IMR-90 (cell line): Measurements from ENCODE around the gene STOX1. TPM values are rescaled to one million over a fixed set of nuclear protein-coding genes. Genes with fewer than 3 reads are reported as not detected.

ENCODE experiments used
- ATAC-seq: fragments of 200-7000 bp; cut with Tn5 transposase; 2 replicates; pipeline ENCODE4 v1.9.1; 2020; ENCODE audit warnings: low read depth, mild to moderate bottlenecking, moderate library complexity
- BruUV-seq: library from RNA; stranded (reverse); fragments of 400-500 nt; replicated peaks from 2 replicates; lab custom pipeline; 2021; lab: Mats Ljungman, UMichigan
- CTCF ChIA-PET: fragments of 300-600 bp; formaldehyde crosslinking; extraction: SDS; loops from one replicate; lab custom pipeline; 2021; ENCODE audit warnings: antibody characterized with exemption; lab: Yijun Ruan, JAX
- POLR2A ChIA-PET: fragments of 300-600 bp; sonication (Branson Sonifier 250); formaldehyde crosslinking; loops from one replicate; lab custom pipeline; 2022; ENCODE audit warnings: antibody characterized with exemption; ENCODE audit not compliant: unreplicated experiment; lab: Charles Lee
- DNase-seq: peaks from one replicate; pipeline ENCODE4 v3.0.0; 2013
- H2AFZ ChIP-seq: replicated peaks from 2 replicates; pipeline ENCODE3; 2013; ENCODE audit warnings: low read length, mild to moderate bottlenecking; ENCODE audit not compliant: poor library complexity
- H2AK5ac ChIP-seq: 2 replicates; pipeline ENCODE4 v1.6.1; 2013; ENCODE audit warnings: low read depth, low read length, inconsistent platforms
- H2AK9ac ChIP-seq: replicated peaks from 2 replicates; pipeline ENCODE3; 2013; ENCODE audit warnings: mild to moderate bottlenecking, low read depth, low read length, moderate library complexity; ENCODE audit not compliant: poor library complexity
- H2BK120ac ChIP-seq: 2 replicates; pipeline ENCODE4 v1.6.1; 2013; ENCODE audit warnings: low read depth, low read length, inconsistent platforms
- H2BK15ac ChIP-seq: 3 replicates; pipeline ENCODE4 v1.6.1; 2013; ENCODE audit warnings: low read depth, low read length, inconsistent platforms
- H2BK20ac ChIP-seq: 2 replicates; pipeline ENCODE4 v1.6.1; 2013; ENCODE audit warnings: low read depth, mild to moderate bottlenecking, inconsistent platforms, low read length, moderate library complexity
- H2BK5ac ChIP-seq: 2 replicates; pipeline ENCODE4 v1.6.1; 2013; ENCODE audit warnings: mild to moderate bottlenecking, low read depth, low read length, inconsistent platforms; ENCODE audit not compliant: poor library complexity, severe bottlenecking
- H3K14ac ChIP-seq: replicated peaks from 2 replicates; pipeline ENCODE4 v1.6.1; 2013; ENCODE audit warnings: low read depth, low read length, inconsistent platforms
- H3K18ac ChIP-seq: 2 replicates; pipeline ENCODE4 v1.6.1; 2013; ENCODE audit warnings: low read depth, low read length, control low read depth
- H3K23ac ChIP-seq: 2 replicates; pipeline ENCODE4 v1.6.1; 2013; ENCODE audit warnings: low read depth, low read length, inconsistent platforms
- H3K27ac ChIP-seq: 2 replicates; pipeline ENCODE4 v1.5.1; 2013; ENCODE audit warnings: mild to moderate bottlenecking, control low read depth, low read length; ENCODE audit not compliant: insufficient read depth
- H3K27me3 ChIP-seq: 2 replicates; pipeline ENCODE4 v1.6.1; 2013; ENCODE audit warnings: low read length; ENCODE audit not compliant: control insufficient read depth, insufficient read depth
- H3K36me3 ChIP-seq: 2 replicates; pipeline ENCODE4 v1.6.1; 2013; ENCODE audit warnings: low read length, mixed read lengths; ENCODE audit not compliant: control insufficient read depth, insufficient read depth
- H3K4ac ChIP-seq: 2 replicates; pipeline ENCODE4 v1.6.1; 2013; ENCODE audit warnings: low read depth, low read length, inconsistent platforms
- H3K4me1 ChIP-seq: 2 replicates; pipeline ENCODE4 v1.6.1; 2013; ENCODE audit warnings: low read length, mixed read lengths; ENCODE audit not compliant: control insufficient read depth, insufficient read depth
- H3K4me2 ChIP-seq: 2 replicates; pipeline ENCODE4 v1.6.1; 2013; ENCODE audit warnings: low read depth, mild to moderate bottlenecking, control low read depth, low read length, moderate library complexity
- H3K4me3 ChIP-seq: 2 replicates; pipeline ENCODE4 v1.5.1; 2013; ENCODE audit warnings: low read depth, mild to moderate bottlenecking, control low read depth, low read length, moderate library complexity; ENCODE audit not compliant: insufficient read depth
- H3K56ac ChIP-seq: 2 replicates; pipeline ENCODE4 v1.6.1; 2013; ENCODE audit warnings: low read length, inconsistent platforms; ENCODE audit not compliant: insufficient read depth; ENCODE audit errors: extremely low read depth
- H3K79me1 ChIP-seq, 2 experiments: 2 replicates each; pipeline ENCODE4 v1.6.1; 2013; ENCODE audit warnings: low read length in 2 of 2, inconsistent platforms in 1 of 2, low read depth in 1 of 2
- H3K9ac ChIP-seq: 2 replicates; pipeline ENCODE4 v1.6.1; 2013; ENCODE audit warnings: low read depth, low read length, control low read depth
- H3K9me1 ChIP-seq: 2 replicates; pipeline ENCODE4 v1.6.1; 2013; ENCODE audit warnings: low read length, inconsistent platforms; ENCODE audit not compliant: insufficient read depth
- H3K9me3 ChIP-seq: 2 replicates; pipeline ENCODE4 v1.6.1; 2013; ENCODE audit warnings: low read length; ENCODE audit not compliant: control insufficient read depth, insufficient read depth
- H4K20me1 ChIP-seq: 2 replicates; pipeline ENCODE4 v1.6.1; 2013; ENCODE audit warnings: low read length, inconsistent platforms; ENCODE audit not compliant: insufficient read depth
- H4K5ac ChIP-seq: 2 replicates; pipeline ENCODE4 v1.6.1; 2013; ENCODE audit warnings: mild to moderate bottlenecking, low read depth, low read length, control low read depth
- H4K8ac ChIP-seq, 2 experiments: 2 replicates each; pipeline ENCODE4 v1.6.1; 2013; ENCODE audit warnings: low read depth in 2 of 2, low read length in 2 of 2, control low read depth in 1 of 2, inconsistent platforms in 1 of 2
- H4K91ac ChIP-seq: 2 replicates; pipeline ENCODE4 v1.6.1; 2013; ENCODE audit warnings: low read depth, low read length, inconsistent platforms; ENCODE audit not compliant: insufficient read depth
- BHLHE40 ChIP-seq: fragments of 150-350 bp; IDR thresholded peaks from 2 replicates; pipeline ENCODE4 v1.6.1; 2016; ENCODE audit warnings: mild to moderate bottlenecking, low read depth, low read length
- CEBPB ChIP-seq: IDR thresholded peaks from 2 replicates; pipeline ENCODE4 v1.6.1; 2012; ENCODE audit warnings: low read depth, low read length, improper control_type of control experiment
- CHD1 ChIP-seq: IDR thresholded peaks from 2 replicates; pipeline ENCODE4 v1.6.1; 2012; ENCODE audit warnings: low read depth, low read length, improper control_type of control experiment
- CTCF ChIP-seq: conservative IDR thresholded peaks from 2 replicates; pipeline ENCODE4 v1.5.1; 2012; ENCODE audit warnings: mild to moderate bottlenecking, low read depth, low read length, improper control_type of control experiment
- ELK1 ChIP-seq: fragments of 150-350 bp; IDR thresholded peaks from 2 replicates; pipeline ENCODE4 v1.6.1; 2016; ENCODE audit warnings: low read depth, mild to moderate bottlenecking, low read length, moderate library complexity, borderline replicate concordance
- FOS ChIP-seq: fragments of 150-350 bp; IDR thresholded peaks from 2 replicates; pipeline ENCODE4 v1.6.1; 2016; ENCODE audit warnings: low read depth, low read length
- MAFK ChIP-seq: IDR thresholded peaks from 2 replicates; pipeline ENCODE4 v1.6.1; 2012; ENCODE audit warnings: low read depth, low read length, improper control_type of control experiment
- MAZ ChIP-seq: IDR thresholded peaks from 2 replicates; pipeline ENCODE4 v1.6.1; 2012; ENCODE audit warnings: low read depth, mild to moderate bottlenecking, low read length, improper control_type of control experiment, moderate library complexity, borderline replicate concordance
- MXI1 ChIP-seq: IDR thresholded peaks from 2 replicates; pipeline ENCODE4 v1.6.1; 2012; ENCODE audit warnings: low read depth, mild to moderate bottlenecking, low read length, moderate library complexity, borderline replicate concordance
- NFE2L2 ChIP-seq: fragments of 150-350 bp; IDR thresholded peaks from 2 replicates; pipeline ENCODE4 v1.6.1; 2016; ENCODE audit warnings: low read depth, mild to moderate bottlenecking, low read length
- POLR2A ChIP-seq: IDR thresholded peaks from 2 replicates; pipeline ENCODE4 v1.6.1; 2012; ENCODE audit warnings: mild to moderate bottlenecking, low read depth, low read length
- RAD21 ChIP-seq: IDR thresholded peaks from 2 replicates; pipeline ENCODE4 v1.6.1; 2012; ENCODE audit warnings: low read length, improper control_type of control experiment
- RCOR1 ChIP-seq: IDR thresholded peaks from 2 replicates; pipeline ENCODE4 v1.6.1; 2012; ENCODE audit warnings: mild to moderate bottlenecking, low read length, improper control_type of control experiment; ENCODE audit not compliant: insufficient replicate concordance
- RFX5 ChIP-seq: IDR thresholded peaks from 2 replicates; pipeline ENCODE4 v1.8.0; 2012; ENCODE audit warnings: low read depth, mild to moderate bottlenecking, low read length, moderate library complexity
- SMC3 ChIP-seq: fragments of 150-350 bp; IDR thresholded peaks from 2 replicates; pipeline ENCODE4 v1.6.1; 2016; ENCODE audit warnings: low read depth, mild to moderate bottlenecking, antibody characterized with exemption, low read length, moderate library complexity
- USF2 ChIP-seq: fragments of 150-350 bp; IDR thresholded peaks from 2 replicates; pipeline ENCODE4 v1.6.1; 2017; ENCODE audit warnings: mild to moderate bottlenecking, antibody characterized with exemption, low read length, low read depth
- WGBS, 2 experiments: methylation state at CpG; one replicate each; pipeline versions ENCODE4 v1.1.5 to v1.1.7; 2013; ENCODE audit warnings: missing lambda C conversion rate in 2 of 2; ENCODE audit not compliant: insufficient read length in 1 of 2; ENCODE audit errors: extremely low coverage in 2 of 2; 5-methylcytosine and 5-hydroxymethylcytosine counted together
- dilution Hi-C: fragments of 300-500 bp; cut with HindIII; formaldehyde crosslinking; loops from one replicate; pipeline ENCODE4 v1.14.3; 2018; ENCODE audit warnings: low sequenced_read_pairs; ENCODE audit not compliant: unreplicated experiment
- in situ Hi-C: fragments of 300-500 bp; cut with MboI; formaldehyde crosslinking; loops from 3 replicates; pipeline ENCODE4 v1.14.3; 2019; ENCODE audit warnings: low sequenced_read_pairs, inconsistent platforms, mixed read lengths
- intact Hi-C: fragments of 100-400 bp; cut with micrococcal nuclease; formaldehyde crosslinking; loops from 2 replicates; pipeline ENCODE4 v1.10.0; 2022
- polyA plus RNA-seq, 3 experiments: library from polyadenylated mRNA; depleted of rRNA; stranded (reverse); fragments of >200 nt; gene quantifications; 2 replicates each; pipeline ENCODE4 v1.2.3, GENCODE V29; 2012; ENCODE audit warnings: low replicate concordance in 1 of 3
- total RNA-seq: library from RNA; depleted of rRNA; stranded (reverse); fragments of >200 nt; gene quantifications from 2 replicates; pipeline ENCODE4 v1.2.3, GENCODE V29; 2012

The STOX1 gene
- total and polyA plus RNA-seq, 2 of the 4 experiments (the other 2 are of a cell fraction) = 0.03 to 0.18 TPM

- Histone ChIP-seq H3K14ac (no peak overlapping the region), H3K79me1 (no peaks in the 10 kb centered on the region), H2AFZ (no peak overlapping the region), H3K27ac (no peak overlapping the region), H3K27me3 (peaks cover 2% of the 10 kb centered on the region), H3K23ac (no peak overlapping the region), H3K9ac (no peak overlapping the region), H3K36me3 (no peaks in the 10 kb centered on the region), H2BK5ac (no peak overlapping the region), H3K18ac (no peak overlapping the region), H4K20me1 (no peaks in the 10 kb centered on the region), H3K4me2 (no peak overlapping the region), H2AK5ac (no peak overlapping the region), H3K4me1 (no peaks in the 10 kb centered on the region), H3K56ac (no peak overlapping the region), H3K4me3 (no peak overlapping the region), H3K4ac (no peak overlapping the region), H2BK120ac (no peak overlapping the region), H4K5ac (no peak overlapping the region), H2BK15ac (no peak overlapping the region), H4K8ac (no peak overlapping the region), H2AK9ac (no peak overlapping the region), H4K91ac (no peak overlapping the region), H2BK20ac (no peak overlapping the region), H3K9me1 (no peaks in the 10 kb centered on the region), H3K9me3 (no peaks in the 10 kb centered on the region)
- intact Hi-C loops = loop anchor here (5.0 kb wide), 1 partner anchor 38 kb away; no protein-coding TSS in a partner anchor
- POLR2A ChIA-PET = no interaction called here
- no peak for DNase-seq
- in situ Hi-C loops = no loop called here
- no TSS peak for BruUV-seq
- CTCF ChIA-PET = no interaction called here
- ATAC-seq = no peak
- TF ChIP-seq MAFK (no peak), ELK1 (no peak), FOS (no peak), RAD21 (no peak), CEBPB (no peak), RCOR1 (no peak), BHLHE40 (no peak), USF2 (no peak), CTCF (no peak), RFX5 (no peak), NFE2L2 (no peak), CHD1 (no peak), POLR2A (no peak), SMC3 (no peak), MXI1 (no peak), MAZ (no peak)
- dilution Hi-C loops = no loop called here
- 63% methylated on average over 3 of the region's 4 CpGs; no CpG with 5 or more reads in 1 of the 2 experiments for whole genome bisulfite sequencing, 2 experiments
These were observed 21.5 kb downstream of the STOX1 start for GRCh38 chr10:68848806-68849205.
